Pons (tissue), 1 donor: ENCODE measurements around the gene AMZ2.
A peak's percentile ranks its signal among the peaks of the same experiment; 100 is the strongest.

Experiments used
- DNase-seq: peaks from one replicate; pipeline ENCODE4 v3.0.0-alpha.2; 2016; ENCODE audit warnings: low spot score

AMZ2 gene

DNA sequence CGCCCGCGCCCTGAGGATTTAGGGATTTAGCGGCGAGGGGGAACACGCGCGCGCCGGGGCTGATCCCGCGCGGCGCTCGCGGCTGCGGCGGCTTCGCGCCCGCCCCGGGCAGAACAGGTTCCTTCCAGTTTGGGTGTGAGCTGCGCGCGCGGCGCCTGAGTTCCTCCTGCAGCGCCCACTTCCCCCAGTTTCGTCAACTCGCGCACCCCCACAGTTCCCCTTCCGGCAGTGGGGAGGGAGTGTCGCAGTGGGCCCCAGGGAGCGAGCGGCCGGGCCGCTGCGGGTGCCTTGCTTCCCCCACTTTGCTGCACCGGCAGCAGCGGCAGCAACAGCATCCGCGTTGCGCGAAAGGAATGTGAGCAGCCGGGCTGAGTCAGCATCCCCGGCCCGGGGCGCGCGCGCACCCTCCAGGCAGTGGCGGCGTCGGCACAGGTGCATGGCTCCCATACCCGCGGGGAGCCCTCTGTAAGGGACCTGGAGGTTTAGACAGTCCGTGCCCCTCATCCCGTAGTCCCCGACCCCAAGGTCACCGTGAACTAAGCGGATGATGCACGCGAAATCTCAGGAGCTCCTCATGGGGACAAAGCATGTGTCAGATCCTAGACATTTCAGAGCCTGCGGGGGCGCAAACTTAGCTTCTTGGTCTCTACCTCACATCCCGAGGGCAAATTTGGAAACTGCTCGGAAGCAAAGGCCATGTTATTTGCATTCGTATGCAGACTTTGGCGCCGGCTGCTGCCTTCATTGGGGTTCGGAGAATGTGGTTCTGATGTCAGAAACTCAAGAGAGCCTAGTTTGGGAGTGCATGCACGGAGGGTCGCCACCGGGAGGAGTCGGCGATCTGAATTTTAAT is 44.2 kb downstream of the AMZ2 start:
- peak; percentile 51 for DNase-seq

DNA sequence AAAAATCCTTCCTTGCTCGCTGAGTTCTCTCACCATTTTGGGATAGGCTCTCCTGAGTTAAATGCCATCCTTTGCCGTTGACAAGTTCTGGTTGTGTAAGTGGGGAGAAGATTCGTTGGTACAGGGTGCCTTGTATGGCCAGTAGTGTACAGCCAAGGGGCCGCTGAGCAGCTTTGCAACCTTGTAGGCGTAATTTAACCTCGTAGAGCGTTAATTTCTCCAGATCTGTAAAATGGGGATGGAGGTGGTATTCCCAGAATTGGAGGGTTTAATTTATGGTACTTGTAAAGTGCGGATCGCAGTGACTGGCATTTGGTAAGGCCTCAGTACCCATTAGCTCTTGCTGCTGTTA is 44.8 kb downstream of the AMZ2 start:
- DNase-seq = no peak

DNA sequence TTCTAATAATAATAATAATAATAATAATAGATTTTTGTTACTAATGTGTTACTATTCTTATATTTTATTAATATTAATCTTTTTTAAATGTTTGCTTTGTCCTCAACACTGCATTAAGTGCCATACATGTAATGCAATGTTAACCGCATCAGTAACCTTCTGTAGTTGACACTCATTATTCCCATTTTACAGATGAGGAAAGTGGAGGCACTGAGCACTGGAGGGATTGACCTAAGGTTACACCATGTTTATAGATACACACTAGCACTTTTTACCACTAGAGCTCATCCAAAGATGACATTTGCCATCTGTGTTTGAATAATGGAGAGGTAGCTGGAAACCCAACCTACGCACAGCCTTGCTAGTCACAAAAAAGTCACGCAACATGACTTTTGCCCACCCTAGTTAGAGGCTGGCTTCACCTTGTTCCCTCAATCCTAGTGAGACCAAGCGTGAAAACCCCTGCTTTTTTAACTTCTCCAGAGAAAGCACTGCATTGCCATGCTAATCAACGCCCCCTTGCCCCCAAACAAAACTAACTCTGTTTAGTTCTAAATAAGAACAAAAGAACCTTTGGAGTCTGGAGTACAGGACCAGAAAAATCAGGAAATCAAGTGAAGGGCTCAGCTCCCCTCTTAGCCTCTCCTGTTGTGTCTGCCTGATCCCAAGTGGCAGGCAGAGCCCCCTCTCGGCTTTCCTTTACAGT is 45.8 kb downstream of the AMZ2 start:
- DNase-seq = no peak

DNA sequence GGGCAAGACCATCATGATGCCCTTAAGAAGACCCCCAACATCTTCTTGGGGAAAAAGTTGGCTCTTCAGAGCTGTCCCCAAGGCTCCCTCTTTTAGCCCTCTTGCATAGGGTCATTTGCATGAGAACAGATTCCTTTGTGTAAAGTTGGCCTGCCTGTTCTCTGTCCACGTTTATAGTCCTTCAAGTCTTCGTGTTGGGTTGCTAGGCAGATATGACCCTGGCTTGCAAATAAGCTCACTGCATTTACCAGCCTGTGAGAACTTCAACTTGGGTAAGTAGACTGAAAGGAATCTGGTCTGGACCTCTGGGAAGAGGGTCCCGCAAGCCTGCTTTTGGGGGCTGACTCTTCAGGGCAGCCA is 46.3 kb downstream of the AMZ2 start:
- DNase-seq = no peak

DNA sequence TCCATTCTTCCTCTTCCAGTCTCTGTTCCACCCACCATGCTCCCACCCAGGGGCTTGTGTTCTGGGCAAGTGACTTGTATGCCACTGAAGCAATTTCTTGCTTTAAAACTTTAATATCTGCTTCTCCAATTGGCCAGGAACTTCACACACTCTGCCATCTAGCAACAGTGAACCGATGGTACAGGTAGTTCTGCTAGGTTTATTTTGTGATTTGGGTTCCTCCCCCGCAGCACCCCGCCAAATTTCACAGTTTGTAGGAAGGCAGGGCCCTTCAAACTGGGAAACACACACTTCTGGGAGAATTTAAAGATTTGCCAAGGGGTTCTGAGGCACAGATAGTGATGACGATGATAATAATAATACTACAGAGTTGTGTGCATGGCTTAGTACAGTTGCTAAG is 46.8 kb downstream of the AMZ2 start:
- no peak for DNase-seq

DNA sequence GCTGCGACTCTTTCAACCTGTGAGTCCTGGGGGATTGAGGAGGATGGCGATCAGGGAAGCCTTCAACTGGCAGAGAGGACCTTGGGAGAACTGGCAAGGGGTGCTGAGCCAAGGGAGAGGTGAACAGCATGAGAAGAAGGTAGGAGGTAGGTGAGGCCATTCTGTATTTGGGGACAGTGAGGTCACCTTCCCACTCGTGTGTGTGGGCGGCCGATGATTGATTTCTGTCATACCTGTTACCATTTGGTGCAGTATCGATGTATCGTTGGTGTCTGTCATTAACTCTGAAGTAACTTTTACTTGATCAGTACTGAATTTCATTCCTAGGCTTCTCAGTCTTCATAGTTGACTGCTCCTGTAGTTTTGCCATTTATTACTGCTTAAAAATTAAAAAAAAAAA is 47.2 kb downstream of the AMZ2 start:
- no peak for DNase-seq

DNA sequence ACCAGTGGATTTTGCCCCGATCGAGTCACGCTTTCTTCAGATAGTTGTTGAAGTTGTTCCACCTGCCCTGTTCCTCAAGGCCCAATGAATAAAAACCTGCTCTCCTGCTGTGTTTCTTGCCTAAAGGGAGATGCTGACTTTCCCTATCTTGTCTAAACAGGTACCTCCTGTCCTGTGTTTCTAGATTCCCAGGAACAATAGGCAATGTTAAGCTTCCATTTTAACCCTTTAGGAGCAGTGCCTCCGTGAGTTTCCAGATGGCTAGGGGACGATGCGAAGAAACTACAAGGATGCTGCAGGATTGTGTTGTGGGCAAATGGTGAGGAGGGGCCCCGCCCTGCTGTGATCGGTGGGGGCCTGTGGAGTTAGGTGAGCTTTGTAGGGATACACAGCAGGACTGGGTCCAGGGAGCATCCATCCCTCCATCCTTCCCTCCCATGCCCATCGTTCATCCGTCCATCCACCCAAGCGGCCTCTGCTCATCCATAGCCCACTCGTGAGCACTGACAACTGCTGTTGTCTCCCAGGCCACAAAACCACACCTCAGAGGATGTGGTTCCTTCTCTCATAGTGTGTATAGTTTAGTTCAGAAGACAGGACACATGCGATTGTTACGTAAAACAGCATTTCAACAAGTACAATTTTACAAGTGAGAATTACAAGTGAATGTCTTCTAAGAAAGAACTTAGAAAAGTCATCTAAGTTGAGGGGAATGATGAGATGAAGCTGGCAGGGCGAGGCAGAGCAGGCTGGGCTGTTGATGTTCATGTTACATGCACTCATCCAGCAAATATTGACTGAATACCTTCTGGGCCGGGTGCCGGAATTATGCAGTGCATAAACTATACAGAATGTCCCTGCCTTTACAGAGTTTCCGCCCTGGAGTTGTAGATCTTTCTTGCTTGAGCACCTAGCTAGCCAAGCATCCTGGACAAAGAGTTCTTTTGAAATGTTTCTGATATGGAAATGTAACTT is 48.7 kb downstream of the AMZ2 start:
- no peak for DNase-seq

DNA sequence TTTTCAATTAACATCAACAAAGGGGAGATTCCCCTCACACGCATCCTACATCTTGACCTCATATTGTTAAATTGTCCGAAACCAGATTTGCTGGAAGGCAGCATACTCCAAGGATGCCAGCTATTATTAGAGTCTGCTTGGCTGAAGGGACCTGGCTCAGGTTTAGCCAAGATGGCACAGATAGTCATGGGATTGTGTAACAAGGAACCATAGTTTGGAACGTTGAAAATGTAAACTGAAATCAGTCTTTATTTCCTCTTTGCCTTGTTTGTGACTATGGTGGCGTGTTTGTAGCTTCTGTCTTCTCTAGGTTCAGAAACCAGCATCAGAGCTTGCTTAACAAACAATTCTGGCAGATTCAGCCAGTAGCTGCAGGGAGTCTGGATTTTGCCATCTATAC is 49.4 kb downstream of the AMZ2 start:
- DNase-seq = no peak

DNA sequence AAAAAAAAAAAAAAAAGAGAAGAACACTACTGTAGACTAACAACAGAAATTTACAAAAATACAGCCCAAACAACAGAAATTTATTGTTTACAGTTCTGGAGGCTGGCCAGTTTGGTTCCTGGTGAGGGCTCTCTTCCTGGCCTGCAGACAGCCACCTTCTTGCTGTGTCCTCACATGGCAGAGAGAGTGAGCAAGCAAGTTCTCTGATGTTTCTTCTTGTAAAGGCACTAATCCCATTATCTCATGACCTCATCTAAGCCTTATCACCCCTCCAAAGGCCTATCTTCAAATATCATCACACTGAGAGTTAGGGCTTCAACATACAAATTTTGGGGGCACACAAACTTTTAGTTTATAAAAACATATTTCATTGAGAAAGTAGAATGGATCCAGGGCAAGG is 50.8 kb downstream of the AMZ2 start:
- DNase-seq = no peak

DNA sequence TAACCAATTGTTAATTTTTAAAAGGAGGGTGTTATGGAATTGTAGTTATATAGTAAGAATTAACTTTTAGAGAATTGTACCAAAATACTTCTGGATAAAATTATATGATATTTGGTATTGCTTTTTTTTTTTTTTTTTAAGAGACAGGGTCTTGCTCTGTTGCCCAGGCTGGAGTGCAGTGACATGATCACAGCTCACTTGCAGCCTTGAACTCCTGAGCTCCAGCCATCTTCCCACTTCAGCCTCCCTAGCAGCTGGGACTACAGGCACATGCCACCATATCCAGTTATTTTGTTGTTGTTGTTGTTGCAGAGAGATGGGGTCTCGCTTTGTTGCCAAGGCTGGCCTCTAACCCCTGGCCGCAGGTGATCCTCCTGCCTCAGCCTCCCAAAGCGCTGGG is 52.0 kb downstream of the AMZ2 start:
- DNase-seq = no peak

DNA sequence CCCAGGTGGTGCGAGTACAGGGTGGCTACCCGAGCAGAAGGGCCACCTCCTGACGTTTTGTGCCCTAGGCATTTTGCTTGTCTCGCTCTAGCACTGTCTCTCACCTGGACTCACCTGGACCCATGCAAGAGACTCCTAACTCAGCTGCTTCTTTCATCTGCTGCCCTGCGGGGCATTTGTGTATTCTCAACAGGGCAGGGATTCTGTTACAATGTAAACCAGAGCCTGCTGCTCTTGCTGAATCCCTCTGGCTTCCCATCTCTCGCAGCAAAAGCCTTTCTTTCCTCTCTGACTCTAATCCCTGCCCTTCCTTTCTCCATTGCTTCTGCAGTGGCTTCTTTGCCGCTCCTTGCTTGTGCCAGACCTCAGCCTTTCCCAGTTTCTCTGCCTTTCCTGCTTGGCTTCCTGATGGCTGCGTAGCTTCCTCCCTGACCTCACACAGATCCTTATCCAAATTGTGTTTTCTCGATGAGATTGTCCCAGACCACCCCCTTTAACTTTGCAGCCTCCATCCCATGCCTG is 53.7 kb downstream of the AMZ2 start:
- no peak for DNase-seq

DNA sequence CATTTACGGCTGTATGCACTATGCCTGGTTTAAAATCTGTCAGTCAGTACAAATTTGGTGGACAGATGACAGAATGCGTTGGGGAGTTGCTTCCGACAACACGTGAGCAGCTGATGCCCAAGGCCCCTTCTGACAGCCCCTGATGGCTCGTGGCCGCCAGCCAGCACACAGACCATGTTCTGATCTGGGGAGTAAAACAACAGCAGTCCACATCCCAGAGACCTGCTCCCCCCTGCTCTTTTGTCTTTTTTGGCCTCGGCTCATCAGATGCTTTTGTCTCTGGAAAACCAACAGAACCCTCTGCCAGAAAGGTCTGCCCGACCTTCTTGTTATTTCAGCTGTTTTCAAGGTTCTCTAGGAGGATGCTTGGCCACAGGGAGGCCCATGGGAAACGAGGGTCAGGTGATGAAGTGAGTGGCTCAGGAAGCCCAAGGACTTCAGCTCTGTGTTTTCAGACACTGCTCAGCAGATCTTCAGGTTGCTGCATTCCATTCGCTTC is 54.3 kb downstream of the AMZ2 start:
- DNase-seq = no peak

DNA sequence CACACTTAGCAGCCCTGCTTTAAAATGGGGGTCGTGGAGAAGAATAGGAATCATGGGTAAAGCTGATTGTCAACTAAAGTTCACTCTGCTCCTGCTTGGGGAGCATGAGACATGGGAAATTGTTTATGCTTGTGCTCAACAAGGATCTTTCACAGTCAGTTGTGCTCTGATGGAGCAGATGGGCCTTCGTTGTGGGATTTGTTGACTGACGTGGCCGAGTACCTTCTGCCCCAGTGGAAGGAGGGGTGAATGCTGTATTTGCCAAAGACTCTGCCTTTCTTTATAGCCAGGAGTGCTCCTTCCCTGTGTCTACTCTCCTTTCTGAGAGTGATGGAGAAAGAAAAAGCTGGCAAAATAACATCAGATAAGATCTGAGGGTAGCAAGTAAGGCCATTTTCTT is 54.8 kb downstream of the AMZ2 start:
- DNase-seq = no peak

DNA sequence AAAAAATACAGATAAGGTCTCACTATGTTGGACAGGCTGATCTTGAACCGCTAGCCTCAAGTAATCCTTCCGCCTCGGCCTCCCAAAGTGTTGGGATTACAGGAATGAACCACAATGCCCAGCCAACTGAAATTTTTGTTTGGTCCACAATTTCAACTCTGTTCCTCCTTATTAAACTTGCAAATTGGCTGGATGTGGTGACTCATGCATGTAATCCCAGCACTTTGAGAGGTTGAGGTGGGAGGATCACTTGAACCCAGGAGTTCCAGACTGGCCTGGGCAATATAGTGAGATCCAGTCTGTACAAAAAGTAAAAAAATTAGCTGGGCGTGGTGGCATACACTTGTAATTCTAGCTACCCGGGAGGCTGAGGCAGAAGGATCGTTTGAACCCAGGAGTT is 56.9 kb downstream of the AMZ2 start:
- no peak for DNase-seq

DNA sequence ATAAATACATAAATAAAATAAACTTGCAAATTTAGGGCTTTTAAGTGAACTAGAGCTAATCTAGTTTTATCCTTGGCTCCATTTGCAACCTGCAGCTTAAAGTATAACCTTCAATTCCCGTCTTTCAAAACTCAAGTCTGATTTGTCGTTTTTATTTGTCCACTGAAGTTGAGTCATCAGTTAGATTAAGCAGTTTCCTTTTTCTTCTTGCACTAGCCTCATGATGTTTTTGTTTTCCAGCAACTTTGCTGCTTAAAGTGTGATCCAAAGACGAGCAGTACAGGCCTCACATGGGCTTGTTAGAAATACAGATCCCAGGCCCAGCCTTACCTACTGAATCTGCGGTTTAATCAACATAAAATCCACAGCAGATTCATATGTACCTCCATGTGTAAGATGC is 57.3 kb downstream of the AMZ2 start:
- no peak for DNase-seq
